ENCODE measurements around the gene HMG20A.

DNA sequence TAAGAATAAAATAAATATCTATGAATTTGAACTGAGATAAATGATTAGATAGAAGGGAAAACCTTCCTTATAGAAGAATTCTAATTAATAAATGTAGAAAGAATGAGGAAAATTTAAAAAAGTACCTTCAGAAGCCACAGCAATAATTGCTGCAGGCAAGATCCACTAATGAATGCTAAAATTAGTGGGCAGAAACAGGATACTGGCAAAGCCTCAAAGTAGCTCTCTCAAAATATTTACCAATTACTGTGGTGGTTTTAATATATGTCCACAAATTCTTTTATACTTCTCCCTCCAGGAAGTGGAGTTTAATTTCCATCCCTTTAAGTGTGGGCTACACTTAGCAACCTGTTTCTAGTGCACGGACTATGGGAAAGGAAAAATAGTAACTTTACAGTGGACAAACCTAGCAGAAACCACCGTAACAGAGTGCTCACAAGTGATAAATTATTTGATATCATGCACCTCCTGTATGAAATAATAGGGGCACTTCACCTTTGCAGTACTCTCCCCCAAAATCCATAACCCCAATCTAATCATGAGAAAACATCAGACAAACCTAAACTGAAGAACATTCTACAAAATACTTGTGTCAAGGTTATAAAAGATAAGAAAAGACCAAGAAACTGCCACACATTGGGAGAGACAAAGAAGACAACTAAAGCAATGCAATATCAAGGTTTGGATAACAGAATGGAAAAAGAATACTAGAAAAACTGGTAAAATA, 7.6 kb upstream of the HMG20A start:
- TF ChIP-seq, protein P1, sequence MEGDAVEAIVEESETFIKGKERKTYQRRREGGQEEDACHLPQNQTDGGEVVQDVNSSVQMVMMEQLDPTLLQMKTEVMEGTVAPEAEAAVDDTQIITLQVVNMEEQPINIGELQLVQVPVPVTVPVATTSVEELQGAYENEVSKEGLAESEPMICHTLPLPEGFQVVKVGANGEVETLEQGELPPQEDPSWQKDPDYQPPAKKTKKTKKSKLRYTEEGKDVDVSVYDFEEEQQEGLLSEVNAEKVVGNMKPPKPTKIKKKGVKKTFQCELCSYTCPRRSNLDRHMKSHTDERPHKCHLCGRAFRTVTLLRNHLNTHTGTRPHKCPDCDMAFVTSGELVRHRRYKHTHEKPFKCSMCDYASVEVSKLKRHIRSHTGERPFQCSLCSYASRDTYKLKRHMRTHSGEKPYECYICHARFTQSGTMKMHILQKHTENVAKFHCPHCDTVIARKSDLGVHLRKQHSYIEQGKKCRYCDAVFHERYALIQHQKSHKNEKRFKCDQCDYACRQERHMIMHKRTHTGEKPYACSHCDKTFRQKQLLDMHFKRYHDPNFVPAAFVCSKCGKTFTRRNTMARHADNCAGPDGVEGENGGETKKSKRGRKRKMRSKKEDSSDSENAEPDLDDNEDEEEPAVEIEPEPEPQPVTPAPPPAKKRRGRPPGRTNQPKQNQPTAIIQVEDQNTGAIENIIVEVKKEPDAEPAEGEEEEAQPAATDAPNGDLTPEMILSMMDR (conservative IDR thresholded peaks at IDR 0.05; ENCODE audit: low read depth in 2 of 2) = no peak
- TF ChIP-seq POLR2AphosphoS5 (IDR thresholded peaks at IDR 0.05; ENCODE audit: low read depth) (no peak), CREB1 (CRISPR knock-in tag; IDR thresholded peaks at IDR 0.05; ENCODE audit: low read depth) (no peak), EZH2phosphoT487 (IDR thresholded peaks at IDR 0.05; ENCODE audit: unreplicated experiment) (no peak), NANOG (IDR thresholded peaks at IDR 0.05; ENCODE audit: borderline replicate concordance) (no peak), ZNF331 (CRISPR knock-in tag; IDR thresholded peaks at IDR 0.05; ENCODE audit: low read depth) (no peak), EZH2 (IDR thresholded peaks at IDR 0.05; ENCODE audit: low read depth, unreplicated experiment) (no peak), ZNF114 (CRISPR knock-in tag; IDR thresholded peaks at IDR 0.05) (no peak), JUNB (IDR thresholded peaks at IDR 0.05; ENCODE audit: unreplicated experiment) (no peak), STAT1 (IDR thresholded peaks at IDR 0.05; ENCODE audit: unreplicated experiment) (no peak)
- TF ChIP-seq, protein P2, sequence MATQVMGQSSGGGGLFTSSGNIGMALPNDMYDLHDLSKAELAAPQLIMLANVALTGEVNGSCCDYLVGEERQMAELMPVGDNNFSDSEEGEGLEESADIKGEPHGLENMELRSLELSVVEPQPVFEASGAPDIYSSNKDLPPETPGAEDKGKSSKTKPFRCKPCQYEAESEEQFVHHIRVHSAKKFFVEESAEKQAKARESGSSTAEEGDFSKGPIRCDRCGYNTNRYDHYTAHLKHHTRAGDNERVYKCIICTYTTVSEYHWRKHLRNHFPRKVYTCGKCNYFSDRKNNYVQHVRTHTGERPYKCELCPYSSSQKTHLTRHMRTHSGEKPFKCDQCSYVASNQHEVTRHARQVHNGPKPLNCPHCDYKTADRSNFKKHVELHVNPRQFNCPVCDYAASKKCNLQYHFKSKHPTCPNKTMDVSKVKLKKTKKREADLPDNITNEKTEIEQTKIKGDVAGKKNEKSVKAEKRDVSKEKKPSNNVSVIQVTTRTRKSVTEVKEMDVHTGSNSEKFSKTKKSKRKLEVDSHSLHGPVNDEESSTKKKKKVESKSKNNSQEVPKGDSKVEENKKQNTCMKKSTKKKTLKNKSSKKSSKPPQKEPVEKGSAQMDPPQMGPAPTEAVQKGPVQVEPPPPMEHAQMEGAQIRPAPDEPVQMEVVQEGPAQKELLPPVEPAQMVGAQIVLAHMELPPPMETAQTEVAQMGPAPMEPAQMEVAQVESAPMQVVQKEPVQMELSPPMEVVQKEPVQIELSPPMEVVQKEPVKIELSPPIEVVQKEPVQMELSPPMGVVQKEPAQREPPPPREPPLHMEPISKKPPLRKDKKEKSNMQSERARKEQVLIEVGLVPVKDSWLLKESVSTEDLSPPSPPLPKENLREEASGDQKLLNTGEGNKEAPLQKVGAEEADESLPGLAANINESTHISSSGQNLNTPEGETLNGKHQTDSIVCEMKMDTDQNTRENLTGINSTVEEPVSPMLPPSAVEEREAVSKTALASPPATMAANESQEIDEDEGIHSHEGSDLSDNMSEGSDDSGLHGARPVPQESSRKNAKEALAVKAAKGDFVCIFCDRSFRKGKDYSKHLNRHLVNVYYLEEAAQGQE (IDR thresholded peaks at IDR 0.05; ENCODE audit: unreplicated experiment) = no peak
- TF ChIP-seq, protein P3, sequence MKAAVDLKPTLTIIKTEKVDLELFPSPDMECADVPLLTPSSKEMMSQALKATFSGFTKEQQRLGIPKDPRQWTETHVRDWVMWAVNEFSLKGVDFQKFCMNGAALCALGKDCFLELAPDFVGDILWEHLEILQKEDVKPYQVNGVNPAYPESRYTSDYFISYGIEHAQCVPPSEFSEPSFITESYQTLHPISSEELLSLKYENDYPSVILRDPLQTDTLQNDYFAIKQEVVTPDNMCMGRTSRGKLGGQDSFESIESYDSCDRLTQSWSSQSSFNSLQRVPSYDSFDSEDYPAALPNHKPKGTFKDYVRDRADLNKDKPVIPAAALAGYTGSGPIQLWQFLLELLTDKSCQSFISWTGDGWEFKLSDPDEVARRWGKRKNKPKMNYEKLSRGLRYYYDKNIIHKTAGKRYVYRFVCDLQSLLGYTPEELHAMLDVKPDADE (IDR thresholded peaks at IDR 0.05) = no peak

All from GM23338 (cell line).